Smooth muscle cell (in vitro differentiated cells): Measurements from ENCODE around the gene ZNF474. TPM values are rescaled to one million over a fixed set of nuclear protein-coding genes. Genes with fewer than 3 reads are reported as not detected.

ENCODE experiments used
- DNase-seq: peaks from one replicate; lab custom pipeline; 2025; ENCODE audit not compliant: unreplicated experiment; lab: John Stamatoyannopoulos, UW
- H2AFZ ChIP-seq: fragments of 200-600 bp; sonication (generic); 2 replicates; pipeline ENCODE4 v1.6.0; 2016; ENCODE audit warnings: antibody characterized with exemption, low read depth, mild to moderate bottlenecking
- H3F3A ChIP-seq: fragments of 200-600 bp; sonication (generic); 2 replicates; pipeline ENCODE4 v1.6.0; 2017; ENCODE audit warnings: antibody characterized with exemption, low read depth
- H3K27ac ChIP-seq: fragments of 200-600 bp; sonication (generic); 2 replicates; pipeline ENCODE4 v1.5.1; 2016; ENCODE audit warnings: low read depth, mild to moderate bottlenecking
- H3K27me3 ChIP-seq: fragments of 200-600 bp; sonication (generic); 2 replicates; pipeline ENCODE4 v1.6.1; 2016; ENCODE audit warnings: low read depth, mild to moderate bottlenecking
- H3K36me3 ChIP-seq: fragments of 200-600 bp; sonication (generic); 2 replicates; pipeline ENCODE4 v1.5.1; 2016; ENCODE audit warnings: low read depth
- H3K4me1 ChIP-seq: fragments of 200-600 bp; sonication (generic); 2 replicates; pipeline ENCODE4 v1.5.1; 2016; ENCODE audit warnings: low read depth
- H3K4me2 ChIP-seq: fragments of 200-600 bp; sonication (generic); 2 replicates; pipeline ENCODE4 v1.6.0; 2016; ENCODE audit warnings: mild to moderate bottlenecking
- H3K4me3 ChIP-seq: fragments of 200-600 bp; sonication (generic); 2 replicates; pipeline ENCODE4 v1.5.1; 2016; ENCODE audit warnings: mild to moderate bottlenecking
- H3K79me2 ChIP-seq: fragments of 200-600 bp; sonication (generic); 2 replicates; pipeline ENCODE4 v1.6.0; 2016; ENCODE audit warnings: low read depth, mild to moderate bottlenecking
- H3K9ac ChIP-seq: fragments of 200-600 bp; sonication (generic); 2 replicates; pipeline ENCODE4 v1.6.0; 2016; ENCODE audit warnings: low read depth
- H3K9me3 ChIP-seq: fragments of 200-600 bp; sonication (generic); replicated peaks from 2 replicates; pipeline ENCODE4 v1.5.1; 2016; ENCODE audit warnings: low read depth
- H4K20me1 ChIP-seq: fragments of 200-600 bp; sonication (generic); 2 replicates; pipeline ENCODE4 v1.6.0; 2016; ENCODE audit warnings: low read depth
- CTCF ChIP-seq: fragments of 200-600 bp; sonication (generic); IDR thresholded peaks from 2 replicates; pipeline ENCODE4 v1.5.1; 2017; ENCODE audit warnings: borderline replicate concordance, mild to moderate bottlenecking, antibody characterized with exemption; ENCODE audit not compliant: insufficient read depth, poor library complexity, severe bottlenecking
- WGBS: methylation state at CpG from one replicate; pipeline ENCODE4 v1.1.7; 2016; ENCODE audit warnings: low lambda C conversion rate; 5-methylcytosine and 5-hydroxymethylcytosine counted together
- polyA plus RNA-seq: library from polyadenylated mRNA; unstranded; fragments of >200 nt; fragmentation: Nextera tagmentation; extraction: Ambion mirVana; gene quantifications from 2 replicates; pipeline ENCODE4 v1.2.1, GENCODE V29; 2016
- total RNA-seq: library from RNA; depleted of rRNA; stranded (reverse); fragments of >200 nt; gene quantifications from 2 replicates; pipeline ENCODE4 v1.2.3, GENCODE V29; 2014

Gene ZNF474
- total and polyA plus RNA-seq, 2 experiments from 2014 or later = 1.1 to 2.2 TPM

DNA sequence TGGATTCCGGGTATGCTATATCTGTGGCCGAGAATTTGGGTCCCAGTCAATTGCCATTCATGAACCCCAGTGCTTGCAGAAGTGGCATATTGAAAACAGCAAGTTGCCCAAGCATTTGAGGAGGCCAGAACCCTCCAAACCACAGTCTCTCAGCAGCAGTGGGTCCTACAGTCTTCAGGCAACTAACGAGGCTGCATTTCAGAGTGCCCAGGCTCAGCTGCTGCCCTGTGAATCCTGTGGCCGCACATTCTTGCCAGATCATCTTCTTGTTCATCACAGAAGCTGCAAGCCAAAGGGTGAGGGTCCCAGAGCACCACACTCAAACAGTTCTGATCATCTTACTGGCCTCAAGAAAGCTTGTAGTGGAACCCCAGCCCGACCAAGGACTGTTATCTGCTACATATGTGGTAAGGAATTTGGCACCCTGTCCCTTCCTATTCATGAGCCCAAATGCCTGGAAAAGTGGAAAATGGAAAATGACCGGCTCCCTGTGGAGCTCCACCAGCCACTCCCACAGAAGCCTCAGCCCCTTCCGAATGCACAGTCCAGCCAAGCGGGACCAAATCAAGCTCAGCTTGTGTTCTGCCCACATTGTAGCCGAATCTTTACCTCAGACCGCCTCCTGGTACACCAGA is 23.0 kb downstream of the ZNF474 start:
- Histone ChIP-seq H3K79me2 (no peaks in the 10 kb centered on the region), H3K9ac (peak overlapping the region; percentile 75), H3K27ac (peak overlapping the region; percentile 93), H3K4me3 (no peak overlapping the region), H3K36me3 (no peaks in the 10 kb centered on the region), H3K9me3 (no peaks in the 10 kb centered on the region), H3K4me1 (peaks cover 43% of the 10 kb centered on the region), H3K27me3 (no peaks in the 10 kb centered on the region), H3K4me2 (peak overlapping the region; percentile 10), H4K20me1 (no peaks in the 10 kb centered on the region), H2AFZ (no peak overlapping the region), H3F3A (peaks cover 9% of the 10 kb centered on the region)
- no peak for TF ChIP-seq CTCF
- no peak for DNase-seq
- WGBS = 71% methylated on average over 10 of the region's 10 CpGs

- 39% methylated on average over 2 of the region's 2 CpGs for WGBS
Observed at GRCh38 chr5:122153230-122153629, 23.9 kb downstream of the ZNF474 start.

GRCh38 chr5:122153774-122154173 is 24.4 kb downstream of the ZNF474 start:
- 62% methylated on average over 4 of the region's 4 CpGs for WGBS
- Histone ChIP-seq H2AFZ (no peak overlapping the region), H3K36me3 (no peaks in the 10 kb centered on the region), H3K27me3 (no peaks in the 10 kb centered on the region), H3K9ac (peak overlapping the region; percentile 77), H3K79me2 (no peaks in the 10 kb centered on the region), H3K27ac (peak overlapping the region; percentile 93), H3K4me2 (peak overlapping the region; percentile 10), H3K9me3 (no peaks in the 10 kb centered on the region), H4K20me1 (no peaks in the 10 kb centered on the region), H3K4me3 (no peak overlapping the region), H3K4me1 (peaks cover 43% of the 10 kb centered on the region), H3F3A (peaks cover 9% of the 10 kb centered on the region)
- no peak for TF ChIP-seq CTCF
- no peak for DNase-seq

More at GRCh38 chr5:122153230-122153629, 23.9 kb downstream of the ZNF474 start:
- Histone ChIP-seq H3F3A (peaks cover 9% of the 10 kb centered on the region), H4K20me1 (no peaks in the 10 kb centered on the region), H3K9me3 (no peaks in the 10 kb centered on the region), H3K4me2 (peak overlapping the region; percentile 10), H3K27me3 (no peaks in the 10 kb centered on the region), H3K27ac (peak overlapping the region; percentile 93), H3K36me3 (no peaks in the 10 kb centered on the region), H2AFZ (no peak overlapping the region), H3K79me2 (no peaks in the 10 kb centered on the region), H3K4me1 (peaks cover 43% of the 10 kb centered on the region), H3K4me3 (no peak overlapping the region), H3K9ac (peak overlapping the region; percentile 77)
- no peak for TF ChIP-seq CTCF
- DNase-seq = no peak

GRCh38 chr5:122154491-122154890 is 25.1 kb downstream of the ZNF474 start:
- Histone ChIP-seq H3K27me3 (no peaks in the 10 kb centered on the region), H3K27ac (peak overlapping the region; percentile 93), H3K4me1 (peaks cover 40% of the 10 kb centered on the region), H3F3A (peaks cover 9% of the 10 kb centered on the region), H3K4me3 (no peak overlapping the region), H2AFZ (peak overlapping the region; percentile 55), H3K79me2 (no peaks in the 10 kb centered on the region), H3K4me2 (peak overlapping the region; percentile 10), H3K9me3 (no peaks in the 10 kb centered on the region), H3K36me3 (no peaks in the 10 kb centered on the region), H4K20me1 (no peaks in the 10 kb centered on the region), H3K9ac (peak overlapping the region; percentile 77)
- no peak for TF ChIP-seq CTCF
- no peak for DNase-seq
- 51% methylated on average over 5 of the region's 5 CpGs for WGBS
